Suppressor macrophage treated with lipopolysaccharide for 4 hours (primary cell): ENCODE results near the gene ZNF518A.

Experiments
- DNase-seq: peaks from one replicate; pipeline ENCODE4 v3.0.0-alpha.2; 2020

ZNF518A gene, protein sequence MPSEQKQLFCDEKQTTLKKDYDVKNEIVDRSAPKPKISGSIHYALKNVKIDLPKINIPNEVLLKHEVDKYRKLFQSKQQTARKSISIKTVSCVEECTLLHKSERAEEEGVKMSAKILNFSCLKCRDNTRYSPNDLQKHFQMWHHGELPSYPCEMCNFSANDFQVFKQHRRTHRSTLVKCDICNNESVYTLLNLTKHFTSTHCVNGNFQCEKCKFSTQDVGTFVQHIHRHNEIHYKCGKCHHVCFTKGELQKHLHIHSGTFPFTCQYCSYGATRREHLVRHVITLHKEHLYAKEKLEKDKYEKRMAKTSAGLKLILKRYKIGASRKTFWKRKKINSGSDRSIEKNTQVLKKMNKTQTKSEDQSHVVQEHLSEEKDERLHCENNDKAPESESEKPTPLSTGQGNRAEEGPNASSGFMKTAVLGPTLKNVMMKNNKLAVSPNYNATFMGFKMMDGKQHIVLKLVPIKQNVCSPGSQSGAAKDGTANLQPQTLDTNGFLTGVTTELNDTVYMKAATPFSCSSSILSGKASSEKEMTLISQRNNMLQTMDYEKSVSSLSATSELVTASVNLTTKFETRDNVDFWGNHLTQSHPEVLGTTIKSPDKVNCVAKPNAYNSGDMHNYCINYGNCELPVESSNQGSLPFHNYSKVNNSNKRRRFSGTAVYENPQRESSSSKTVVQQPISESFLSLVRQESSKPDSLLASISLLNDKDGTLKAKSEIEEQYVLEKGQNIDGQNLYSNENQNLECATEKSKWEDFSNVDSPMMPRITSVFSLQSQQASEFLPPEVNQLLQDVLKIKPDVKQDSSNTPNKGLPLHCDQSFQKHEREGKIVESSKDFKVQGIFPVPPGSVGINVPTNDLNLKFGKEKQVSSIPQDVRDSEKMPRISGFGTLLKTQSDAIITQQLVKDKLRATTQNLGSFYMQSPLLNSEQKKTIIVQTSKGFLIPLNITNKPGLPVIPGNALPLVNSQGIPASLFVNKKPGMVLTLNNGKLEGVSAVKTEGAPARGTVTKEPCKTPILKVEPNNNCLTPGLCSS (N-terminal part only)

DNA sequence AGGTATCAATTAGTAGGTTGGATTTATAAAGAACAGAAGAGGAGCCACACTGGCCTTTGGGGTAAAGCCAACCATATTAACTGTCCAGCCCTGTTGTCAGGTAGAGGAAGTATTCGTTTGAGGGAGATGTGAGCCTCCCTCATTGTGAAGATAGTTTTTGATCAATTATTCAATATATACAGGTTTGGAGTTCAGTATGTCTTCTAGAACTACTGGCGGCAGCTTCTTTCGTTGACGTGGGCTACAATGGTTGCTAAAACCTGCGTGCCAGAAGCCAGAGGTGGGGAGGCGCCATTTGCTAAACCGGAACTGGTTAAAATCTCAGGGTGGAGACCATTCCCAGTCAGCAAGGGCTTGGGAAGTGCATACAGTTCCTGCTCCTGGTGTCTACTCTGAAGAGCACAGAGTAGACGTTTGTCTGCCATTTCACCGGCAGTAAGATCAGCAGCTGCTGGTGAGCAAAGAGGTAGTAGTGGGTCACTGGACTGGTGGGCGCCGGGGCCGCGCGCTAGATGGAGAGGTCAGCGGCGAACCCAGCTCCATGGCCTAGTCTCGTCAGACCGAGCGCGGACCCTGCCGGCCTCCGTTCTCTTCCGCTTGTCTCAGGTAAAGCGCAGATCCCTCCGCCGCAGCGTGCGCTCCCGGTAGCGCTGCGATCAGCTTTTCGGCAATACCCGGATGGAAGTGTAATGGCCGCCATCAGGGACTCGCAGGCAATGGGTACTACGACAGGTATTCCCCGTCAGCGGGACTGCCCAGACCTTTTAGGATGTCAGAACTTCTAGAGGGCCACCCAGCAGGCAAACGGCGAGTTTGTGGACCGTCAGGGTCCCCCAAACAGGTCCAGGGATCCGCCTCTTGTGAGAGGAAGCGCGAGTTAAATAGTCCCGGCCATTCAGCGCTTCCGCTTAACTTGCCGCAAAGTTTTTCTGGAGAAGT is at the start of gene ZNF518A:
ZNF518A (plus strand) TSS at position 911 of the 939 bp plus-strand sequence. CDS start 26,026 bp downstream, outside the sequence.
- DNase-seq = peak; percentile 97

DNA sequence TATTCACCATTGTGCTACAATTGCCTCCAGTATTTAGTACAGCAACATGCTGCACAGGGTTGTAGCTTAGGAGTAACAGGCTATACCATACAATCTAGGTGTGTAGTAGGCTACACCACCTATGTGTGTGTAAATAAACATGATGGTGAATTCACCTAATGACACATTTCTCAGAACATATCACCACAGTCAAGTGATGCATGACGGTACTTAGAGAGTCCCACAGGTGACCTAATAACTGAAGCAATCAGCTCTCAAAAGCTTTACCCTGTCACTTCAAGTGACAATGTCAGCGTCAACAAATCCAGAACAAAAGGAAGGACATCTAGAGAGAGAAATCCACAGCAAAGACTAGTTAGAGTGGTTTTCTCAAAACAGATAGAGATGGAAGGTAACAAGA is 47.9 kb upstream of the ZNF518A start:
- no peak for DNase-seq

DNA sequence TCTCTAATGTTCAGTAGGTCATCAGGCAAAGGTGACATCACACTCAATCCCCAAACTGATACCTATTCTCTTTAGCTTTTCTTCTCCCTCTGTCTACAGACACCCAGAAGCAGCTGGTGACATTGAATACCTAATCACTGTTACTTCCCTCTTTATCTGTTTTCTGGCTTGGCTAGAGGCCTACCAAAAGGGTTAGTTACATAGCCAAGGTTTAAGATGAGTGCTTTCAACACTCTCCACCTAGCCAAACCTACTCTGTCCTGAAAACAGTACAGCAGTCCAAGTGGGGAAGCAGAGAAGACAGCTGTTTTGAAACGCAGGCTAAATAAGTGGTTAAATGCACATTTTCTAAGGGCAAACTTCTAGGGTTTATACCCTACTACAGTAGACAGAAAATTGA is 47.3 kb upstream of the ZNF518A start:
- no peak for DNase-seq

DNA sequence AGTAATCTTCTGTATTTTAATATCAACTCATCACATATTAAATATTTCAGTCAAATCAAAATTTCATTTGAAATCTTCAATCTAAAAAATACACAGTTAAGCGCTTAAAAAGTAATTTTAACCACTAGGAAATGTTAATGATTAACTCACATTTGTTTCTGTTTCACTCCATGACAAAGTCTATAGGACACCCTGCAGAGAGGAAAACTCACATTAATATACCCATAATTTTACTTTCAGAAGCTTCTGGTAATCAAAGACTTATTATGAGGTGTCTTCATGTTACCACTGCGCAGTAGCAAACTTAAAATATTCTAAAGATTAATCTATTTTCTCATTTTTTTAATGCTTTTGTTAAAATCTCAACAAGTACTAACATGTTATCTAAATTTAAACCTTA is 41.0 kb upstream of the ZNF518A start:
- DNase-seq = peak; percentile 8

DNA sequence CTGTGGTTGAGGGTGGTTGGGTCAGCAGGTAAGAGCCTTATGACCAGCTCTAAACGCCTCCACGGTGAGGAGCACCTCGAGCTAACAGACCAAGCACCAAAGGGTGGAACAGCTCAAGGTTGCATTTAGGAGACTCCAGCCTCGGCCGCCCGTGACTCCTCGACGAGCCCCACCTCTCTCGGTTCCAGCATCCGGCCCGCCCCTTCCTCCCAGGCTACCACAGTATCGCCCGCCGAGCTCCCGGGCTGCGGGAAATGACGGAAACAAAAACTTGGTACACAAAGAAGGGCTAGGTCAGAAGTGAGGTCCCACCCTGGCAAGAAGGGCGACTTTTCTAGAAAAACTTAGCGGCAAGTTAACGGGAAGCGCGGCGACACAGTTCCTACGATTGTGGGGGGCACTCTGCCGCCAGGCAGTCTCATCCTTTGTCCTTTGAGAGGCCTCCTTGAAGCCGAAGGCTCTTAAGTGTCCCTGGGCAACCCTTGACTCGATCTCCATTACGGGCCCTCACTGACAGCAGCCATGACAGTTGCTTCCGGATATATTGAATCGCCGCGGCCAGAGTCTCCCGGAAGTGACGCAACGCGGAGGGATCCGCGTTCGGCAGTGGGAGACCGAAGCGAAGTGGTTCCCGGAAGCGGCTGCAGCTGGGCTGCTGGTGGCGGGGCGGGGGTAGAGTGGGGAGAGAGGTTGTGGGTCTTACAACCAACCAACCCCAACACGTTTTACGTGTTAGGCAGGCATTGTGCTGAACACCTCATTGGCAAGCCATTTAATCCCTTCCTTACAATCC is 40.2 kb upstream of the ZNF518A start:
- DNase-seq = peak; percentile 96

DNA sequence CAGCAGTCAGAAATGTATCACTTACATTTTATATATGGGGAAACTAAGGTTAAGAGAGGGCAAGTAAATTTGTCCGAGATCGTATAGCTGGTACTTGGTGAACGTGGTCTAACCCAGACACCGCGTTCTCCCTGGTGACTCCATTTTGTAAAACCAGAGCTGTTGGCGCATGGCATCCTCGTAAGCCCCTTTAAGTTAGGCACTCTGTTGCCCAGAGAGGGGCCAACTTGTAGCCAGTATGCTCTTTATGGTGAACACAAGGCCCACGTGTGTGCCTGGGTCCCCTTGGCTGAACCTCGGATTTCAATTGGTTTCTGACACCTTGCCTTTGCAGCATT is 39.7 kb upstream of the ZNF518A start:
- DNase-seq = no peak

DNA sequence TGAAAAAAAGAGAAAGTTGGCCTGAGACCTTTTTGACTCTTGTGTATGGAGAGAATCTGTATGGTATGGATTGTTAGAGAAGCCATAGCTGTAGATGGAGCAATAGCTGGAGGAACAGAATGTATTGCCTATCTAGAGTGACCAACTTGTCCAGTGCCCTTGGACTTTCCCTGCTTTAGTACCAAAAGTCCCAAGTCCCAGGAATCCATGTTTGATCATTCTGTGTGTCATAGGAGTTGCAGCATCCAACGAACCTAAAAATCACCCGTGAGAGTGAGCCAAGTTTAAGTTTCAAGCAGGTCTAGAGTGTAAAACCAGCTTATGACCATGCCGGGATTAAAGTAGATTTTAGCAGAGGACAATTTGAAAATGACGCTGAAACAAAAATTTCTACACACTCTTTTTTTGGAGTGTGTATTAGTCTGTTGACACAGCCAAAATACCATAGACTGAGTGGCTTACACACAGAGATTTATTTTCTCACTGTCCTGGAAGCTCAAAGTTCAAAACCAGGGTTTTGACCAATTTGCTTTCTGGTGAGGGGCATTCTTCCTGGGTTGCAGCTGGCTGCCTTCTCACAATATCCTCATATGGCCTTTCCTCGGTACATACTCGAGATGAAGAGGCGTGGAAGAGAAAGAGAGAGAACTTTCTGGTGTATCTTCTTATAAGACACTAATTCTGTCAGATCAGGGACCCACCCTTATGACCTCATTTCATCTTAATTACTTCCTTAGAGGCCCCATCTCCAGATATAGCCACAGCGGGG is 36.9 kb upstream of the ZNF518A start:
- DNase-seq = no peak

DNA sequence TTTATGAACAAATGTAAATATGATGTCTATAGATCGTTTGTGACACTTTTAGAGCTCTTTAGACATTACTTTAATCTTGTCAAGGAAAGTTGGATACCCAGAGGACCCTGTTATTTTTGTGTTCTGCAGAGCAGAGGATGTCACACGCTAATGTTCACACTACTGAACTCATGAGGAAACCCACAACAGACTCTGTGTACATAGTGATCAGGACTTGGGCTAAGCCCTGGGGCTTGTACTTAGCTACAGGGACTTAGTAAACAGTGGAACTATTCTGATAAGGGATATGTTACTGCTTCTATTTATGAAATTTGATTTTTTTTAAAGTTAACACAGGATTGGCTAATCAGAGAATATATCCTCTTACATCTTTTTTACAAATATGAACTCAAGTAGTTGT is 36.1 kb upstream of the ZNF518A start:
- DNase-seq = no peak

DNA sequence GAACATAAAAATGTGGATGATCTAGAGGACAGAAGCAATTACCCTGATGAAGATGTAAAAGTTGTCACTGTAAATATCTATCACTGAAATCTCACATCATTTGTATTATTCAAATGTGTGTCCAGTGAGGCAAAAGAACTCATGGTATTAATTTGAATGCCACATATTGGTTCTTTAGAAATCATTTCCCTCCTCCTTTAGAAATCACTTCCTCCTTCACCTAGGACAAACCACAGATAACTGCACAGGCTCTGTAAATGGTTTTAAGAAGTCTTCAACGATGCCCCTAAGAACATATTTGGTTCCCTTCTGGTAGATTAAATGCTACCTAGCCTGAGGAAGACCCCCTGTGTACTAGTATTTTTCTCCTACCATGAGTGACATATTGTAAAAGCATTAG is 33.1 kb upstream of the ZNF518A start:
- DNase-seq = no peak

DNA sequence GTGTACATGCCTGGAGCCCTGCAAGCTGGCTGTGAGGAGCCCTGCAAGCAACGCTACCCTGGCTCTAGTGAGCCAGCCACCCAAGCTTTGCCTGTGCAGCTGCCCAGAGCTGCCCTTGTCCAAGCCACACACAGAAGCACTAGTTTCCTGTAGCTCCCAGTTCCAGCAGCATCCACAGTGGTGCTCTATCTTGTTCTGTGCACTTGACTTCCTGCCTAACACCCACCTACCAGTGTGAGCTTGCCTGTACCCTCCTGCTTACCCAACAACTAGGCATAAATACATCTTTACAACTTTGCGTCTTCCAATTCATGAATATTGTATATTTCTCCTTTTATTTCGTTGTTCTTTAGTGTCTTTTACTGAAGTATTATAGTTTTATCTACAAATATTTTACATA is 32.2 kb upstream of the ZNF518A start:
- DNase-seq = no peak

DNA sequence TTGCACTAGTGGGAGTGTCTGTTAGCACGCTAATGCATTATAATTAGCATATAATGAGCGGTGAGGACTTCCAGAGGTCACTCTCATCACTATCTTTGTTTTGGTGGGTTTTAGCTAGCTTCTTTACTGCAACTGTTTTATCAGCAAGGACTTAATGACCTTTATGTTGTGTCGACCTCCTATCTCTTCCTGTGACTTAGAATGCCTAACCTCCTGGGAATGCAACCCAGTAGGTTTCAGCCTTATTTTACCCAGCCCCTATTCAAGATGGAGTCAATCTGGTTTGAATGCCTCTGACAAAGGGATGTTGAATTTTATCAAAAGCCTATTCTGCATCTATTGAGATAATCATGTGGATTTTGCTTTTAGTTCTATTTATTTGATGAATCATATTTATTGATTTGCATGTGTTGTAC is 22.5 kb upstream of the ZNF518A start:
- no peak for DNase-seq

DNA sequence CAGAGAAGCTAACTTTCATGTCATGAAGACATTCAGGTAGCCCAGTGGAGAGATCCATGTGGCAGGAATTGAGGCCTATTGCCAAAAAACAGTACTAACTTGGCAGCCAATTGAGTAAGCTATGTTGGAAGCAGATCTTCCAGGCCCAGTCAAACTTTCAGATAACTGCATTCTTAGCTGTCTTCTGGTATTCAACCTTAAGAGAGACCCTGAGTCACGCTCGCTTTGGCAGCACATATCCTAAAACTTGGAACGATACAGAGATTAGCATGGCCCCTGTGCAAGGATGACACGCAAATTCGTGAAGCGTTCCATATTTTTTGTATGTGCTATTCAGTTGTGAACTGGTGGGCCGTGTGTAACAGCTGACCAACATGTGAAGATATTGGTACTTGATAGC is 17.6 kb upstream of the ZNF518A start:
- DNase-seq = no peak

DNA sequence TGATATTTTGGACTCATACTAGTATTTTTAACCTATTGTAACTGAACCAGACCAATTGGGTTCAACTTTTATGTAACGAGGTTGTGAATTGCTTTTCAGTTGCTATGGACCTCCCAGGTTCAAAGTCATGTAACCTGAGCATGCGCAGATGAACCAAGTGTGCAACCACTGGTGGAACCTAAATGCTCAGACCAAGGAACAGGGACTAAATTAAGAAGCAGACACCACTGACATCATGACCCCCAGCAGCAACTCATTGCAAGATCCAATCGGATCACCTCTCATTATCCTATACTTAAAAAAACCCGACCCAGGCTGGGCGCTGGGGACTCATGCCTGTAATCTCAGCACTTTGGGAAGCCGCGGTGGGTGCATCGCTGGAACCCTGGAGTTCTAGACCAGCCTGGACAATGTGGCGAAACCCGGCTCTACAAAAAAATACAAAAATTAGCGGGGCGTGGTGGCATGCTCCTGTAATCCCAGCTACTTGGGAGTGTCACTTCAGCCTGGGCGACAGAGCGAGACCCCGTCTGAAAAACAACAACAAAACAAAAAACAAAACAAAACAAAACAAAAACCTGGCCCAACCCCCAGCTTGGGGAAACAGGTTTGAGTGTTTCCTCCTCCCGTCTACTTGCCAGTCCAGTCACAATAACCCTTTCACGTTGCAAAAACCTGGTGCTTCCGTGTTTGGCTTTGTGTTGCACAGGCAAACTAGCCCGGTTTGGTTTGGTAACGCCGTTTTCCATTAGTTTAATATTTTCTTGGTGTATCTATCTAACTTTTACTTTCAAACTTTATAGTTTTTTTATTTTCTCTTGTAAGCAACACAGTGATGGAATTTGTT is 11.3 kb upstream of the ZNF518A start:
- no peak for DNase-seq

DNA sequence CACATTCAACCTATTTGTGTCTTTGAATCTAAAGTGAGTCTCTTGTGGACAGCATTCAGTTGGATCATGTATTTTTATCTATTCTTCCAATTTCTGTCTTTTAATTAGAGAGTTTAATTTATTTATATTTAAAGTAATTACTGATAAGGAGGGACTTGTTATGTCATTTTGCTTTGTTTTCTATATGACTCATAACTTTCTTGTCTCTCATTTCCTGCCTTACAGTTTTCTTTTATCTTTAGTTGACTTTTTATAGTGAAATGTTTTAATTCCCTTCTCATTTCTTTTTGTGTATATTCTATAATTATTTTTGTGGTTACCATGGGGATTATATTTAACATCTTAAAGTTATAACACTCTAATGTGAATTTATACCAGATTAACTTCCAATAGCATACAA is 7.3 kb upstream of the ZNF518A start:
- DNase-seq = no peak

DNA sequence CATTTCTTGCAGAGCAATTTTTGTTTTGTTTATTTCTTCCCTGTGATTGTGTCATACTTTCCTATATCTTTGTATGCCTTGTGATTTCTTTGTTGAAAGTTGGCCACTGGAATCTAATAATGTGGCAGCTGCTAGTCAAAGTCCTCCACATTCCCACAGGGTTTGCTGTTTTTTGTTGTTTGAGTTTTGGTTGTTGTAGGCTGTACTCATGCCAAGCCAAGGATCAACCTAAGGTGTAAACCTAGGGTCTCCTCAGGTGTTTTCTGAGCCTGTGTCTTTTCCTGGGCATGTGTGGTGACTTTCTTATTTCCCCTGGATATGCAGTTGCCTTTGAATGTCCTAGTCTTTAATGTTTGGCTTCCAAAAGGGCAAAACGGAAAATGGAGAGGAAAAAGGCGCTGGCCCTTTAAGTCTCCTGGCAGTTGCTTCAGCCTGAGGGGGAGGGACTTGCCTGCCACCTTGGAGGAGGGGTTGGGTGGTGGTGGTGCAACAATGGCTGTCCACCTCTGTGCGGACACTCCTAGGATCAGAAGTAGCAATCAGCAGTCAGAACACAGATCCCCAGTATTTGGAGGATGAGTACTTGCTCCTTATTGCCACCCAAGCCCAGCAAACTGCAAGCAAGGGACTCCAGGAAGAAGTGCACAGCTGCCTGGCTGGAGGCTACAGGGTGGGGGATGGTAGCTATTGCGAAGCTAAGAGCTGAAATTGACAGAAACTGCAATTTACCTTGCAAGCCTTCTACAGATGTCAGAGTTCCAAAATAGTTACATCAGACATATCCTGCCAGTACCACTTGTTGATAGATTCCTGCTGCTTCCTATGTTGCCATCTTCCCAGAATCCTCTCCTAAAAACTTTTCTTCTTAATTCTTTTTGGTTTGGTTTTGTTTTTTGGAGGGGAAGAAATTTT is 5.6 kb upstream of the ZNF518A start:
- no peak for DNase-seq

DNA sequence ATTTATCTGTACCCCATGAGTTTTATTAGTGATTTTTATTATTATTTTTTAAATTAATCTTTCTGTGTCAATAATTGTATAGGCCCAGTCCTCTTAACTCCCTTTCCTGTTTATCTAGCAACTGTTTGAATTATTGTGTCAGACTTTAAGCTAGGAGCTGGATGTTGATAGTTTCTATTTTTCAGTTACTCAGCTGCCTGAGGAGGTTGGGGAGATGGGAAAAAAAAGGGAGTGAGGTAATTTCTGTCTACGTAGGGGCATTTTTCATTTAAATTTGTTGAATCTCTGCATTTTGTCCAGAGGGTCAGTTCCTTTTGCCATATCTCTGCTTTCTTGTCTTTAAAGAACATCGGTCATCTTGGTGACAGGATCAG is 5.0 kb upstream of the ZNF518A start:
- DNase-seq = no peak

DNA sequence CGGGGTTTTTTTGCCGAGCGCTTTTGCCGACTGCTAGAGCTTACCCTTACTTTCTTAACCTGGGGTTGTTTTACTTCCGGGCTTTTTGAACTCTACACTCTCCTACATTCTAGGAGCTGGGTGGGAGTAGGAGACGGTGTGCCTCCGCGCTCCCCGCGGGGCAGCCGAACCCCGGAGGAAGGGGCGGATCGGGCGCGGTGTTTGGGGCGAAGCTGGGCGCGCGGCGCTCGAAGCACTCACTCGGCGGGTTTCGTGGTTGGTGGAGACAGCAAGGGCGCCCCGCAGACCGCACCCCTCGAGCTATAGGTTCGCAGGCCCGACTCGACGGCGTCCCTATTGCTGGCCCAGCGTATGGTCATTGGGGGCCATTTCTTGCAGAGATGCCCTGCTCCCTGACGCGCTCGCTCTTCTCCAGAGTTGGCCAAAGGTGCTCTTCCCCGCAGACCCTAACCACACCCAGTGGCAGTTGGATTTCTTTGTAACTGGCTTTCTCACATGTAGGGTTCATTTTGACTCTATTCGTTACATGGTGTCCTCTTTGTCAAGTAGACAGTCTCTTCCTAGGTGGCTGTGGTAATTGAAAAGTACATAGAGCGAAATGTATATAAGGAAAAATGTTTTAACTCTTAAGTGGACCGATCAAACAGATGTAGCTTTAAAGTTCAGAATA is 364 bp downstream of the ZNF518A start:
- DNase-seq = peak; percentile 83

DNA sequence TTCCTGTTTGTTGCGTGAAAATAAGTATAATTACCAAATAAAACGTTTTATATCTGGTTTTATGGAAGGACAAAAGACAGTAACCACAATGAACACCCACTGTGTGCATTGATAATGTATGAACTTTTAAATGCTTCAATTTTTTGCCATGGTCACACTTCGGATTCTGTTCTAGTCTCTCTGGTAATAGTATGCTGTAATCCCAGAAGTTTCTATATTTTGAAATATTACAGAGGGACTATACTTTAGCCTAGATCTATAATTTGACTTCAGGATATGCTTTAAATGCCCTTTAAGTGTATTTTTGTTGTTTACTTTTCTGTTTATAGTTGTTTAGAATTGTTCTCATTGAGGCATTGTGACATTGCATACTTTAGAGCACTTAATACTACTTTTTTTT is 1.5 kb downstream of the ZNF518A start:
- DNase-seq = no peak
